GM12891 (cell line): Measurements from ENCODE around the gene ZNHIT3.

Source experiments
- DNase-seq: peaks from one replicate; pipeline ENCODE4 v3.0.0; 2011; ENCODE audit warnings: low spot score; ENCODE audit not compliant: insufficient read length
- FAIRE-seq: peaks from 2 replicates; lab custom pipeline; 2011; peaks lifted over from hg19 to GRCh38; lab: Jason Lieb, UNC
- PAX5 ChIP-seq: IDR thresholded peaks from 2 replicates; pipeline ENCODE4 v1.6.1; 2011; ENCODE audit warnings: low read length, moderate library complexity, mild to moderate bottlenecking; ENCODE audit not compliant: insufficient read depth, severe bottlenecking
- POLR2A ChIP-seq: IDR thresholded peaks from 2 replicates; pipeline ENCODE4 v1.6.1; 2011; ENCODE audit warnings: low read depth, low read length, control low read depth
- POLR2AphosphoS5 ChIP-seq: IDR thresholded peaks from 2 replicates; pipeline ENCODE4 v1.6.1; 2011; ENCODE audit warnings: low read depth, low read length, control low read depth
- POU2F2 ChIP-seq: IDR thresholded peaks from 2 replicates; pipeline ENCODE4 v1.6.1; 2011; ENCODE audit warnings: low read depth, mild to moderate bottlenecking, control low read depth, low read length, moderate library complexity
- SPI1 ChIP-seq: IDR thresholded peaks from 2 replicates; pipeline ENCODE4 v1.6.1; 2011; ENCODE audit warnings: low read depth, low read length, control low read depth
- TAF1 ChIP-seq: IDR thresholded peaks from 2 replicates; pipeline ENCODE4 v1.6.1; 2011; ENCODE audit warnings: low read depth, low read length, control low read depth

The ZNHIT3 gene

DNA sequence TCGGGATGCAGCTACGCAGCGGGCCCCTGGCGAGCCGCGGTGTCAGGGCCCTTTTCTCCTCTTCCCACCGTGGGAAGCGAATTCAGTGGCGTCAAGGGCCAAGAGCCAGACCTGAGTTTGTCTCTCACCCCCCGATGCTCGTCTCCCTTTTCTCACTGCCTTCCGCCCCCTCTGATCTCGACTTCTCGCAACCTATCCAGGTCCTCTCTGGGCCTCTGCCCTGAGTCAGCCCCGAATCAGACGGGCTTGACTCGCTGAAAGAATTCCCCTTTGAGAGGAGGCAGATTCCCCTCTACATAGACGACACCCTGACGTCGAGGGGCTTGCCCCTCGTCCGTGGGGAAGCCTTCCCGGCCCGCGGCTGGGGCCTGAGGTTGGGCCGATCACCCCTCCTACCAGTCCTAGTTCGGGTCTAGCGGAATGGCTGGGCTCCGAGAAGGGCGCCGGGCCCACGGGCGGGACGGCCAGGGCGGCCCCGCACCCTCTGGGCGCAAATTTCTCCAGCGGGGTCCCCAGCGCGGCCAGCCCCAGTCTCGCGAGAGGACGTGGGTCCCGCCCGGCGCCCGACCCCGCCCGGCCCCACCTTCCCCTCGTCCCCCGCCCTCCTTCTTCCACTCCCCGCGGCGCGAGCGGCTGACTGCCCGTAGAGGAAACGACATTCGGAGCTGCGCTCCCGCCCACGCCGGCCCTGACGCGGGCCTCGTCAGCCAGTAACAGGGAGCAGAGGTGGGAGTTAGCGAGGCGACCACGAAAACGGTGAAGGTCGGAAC lies 58.0 kb downstream of the ZNHIT3 start, which contains the start of gene GGNBP2:
GGNBP2 (plus strand) TSS at position 613 of the 770 bp plus-strand sequence. CDS start 806 bp downstream, outside the sequence.
- TF ChIP-seq POLR2AphosphoS5 (no peak; the same call in 1 of the 2 replicates), SPI1 (no peak), PAX5 (no peak), POU2F2 (no peak; the same call in 1 of the 2 replicates), POLR2A (peak; percentile 26; the same call in 1 of the 2 replicates), TAF1 (peak; percentile 58; the same call in 1 of the 2 replicates)
- FAIRE-seq, result no peak
- peak; percentile 79 for DNase-seq

DNA sequence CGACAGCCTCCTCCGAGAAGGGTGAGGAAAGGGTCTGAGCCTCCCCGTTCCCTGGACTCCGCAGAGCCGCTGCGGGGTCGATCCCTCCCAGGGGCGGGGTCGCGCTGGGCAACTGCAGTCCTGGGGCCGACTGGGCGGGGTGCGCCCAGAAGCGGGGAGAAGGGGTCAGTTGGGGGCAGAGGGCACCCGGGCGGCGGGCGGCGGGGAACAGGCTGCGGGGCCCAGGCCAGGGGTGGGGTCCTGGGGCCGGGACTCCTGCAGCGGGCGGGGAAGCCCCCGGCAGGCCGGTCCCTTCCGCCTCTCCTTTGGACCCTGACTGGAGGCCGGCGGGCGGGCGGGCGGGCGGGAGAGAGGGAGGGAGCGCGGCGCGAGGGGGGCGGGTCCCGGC lies 58.6 kb downstream of the ZNHIT3 start:
- FAIRE-seq (no peak), DNase-seq (no peak)
- TF ChIP-seq POLR2AphosphoS5 (peak; percentile 89), POLR2A (peak; percentile 90), PAX5 (no peak), POU2F2 (0 out of 2 replicates have a peak, but pooled peaks have one; percentile 40), TAF1 (no peak; the same call in 1 of the 2 replicates)
